Measurements from ENCODE around the gene LGR4. TPM values are rescaled to one million over a fixed set of nuclear protein-coding genes. Genes with fewer than 3 reads are reported as not detected.

LGR4 gene
- total and polyA plus RNA-seq, 2 of the 4 experiments (the other 2 are of a cell fraction): 2.9 to 6.8 TPM

DNA sequence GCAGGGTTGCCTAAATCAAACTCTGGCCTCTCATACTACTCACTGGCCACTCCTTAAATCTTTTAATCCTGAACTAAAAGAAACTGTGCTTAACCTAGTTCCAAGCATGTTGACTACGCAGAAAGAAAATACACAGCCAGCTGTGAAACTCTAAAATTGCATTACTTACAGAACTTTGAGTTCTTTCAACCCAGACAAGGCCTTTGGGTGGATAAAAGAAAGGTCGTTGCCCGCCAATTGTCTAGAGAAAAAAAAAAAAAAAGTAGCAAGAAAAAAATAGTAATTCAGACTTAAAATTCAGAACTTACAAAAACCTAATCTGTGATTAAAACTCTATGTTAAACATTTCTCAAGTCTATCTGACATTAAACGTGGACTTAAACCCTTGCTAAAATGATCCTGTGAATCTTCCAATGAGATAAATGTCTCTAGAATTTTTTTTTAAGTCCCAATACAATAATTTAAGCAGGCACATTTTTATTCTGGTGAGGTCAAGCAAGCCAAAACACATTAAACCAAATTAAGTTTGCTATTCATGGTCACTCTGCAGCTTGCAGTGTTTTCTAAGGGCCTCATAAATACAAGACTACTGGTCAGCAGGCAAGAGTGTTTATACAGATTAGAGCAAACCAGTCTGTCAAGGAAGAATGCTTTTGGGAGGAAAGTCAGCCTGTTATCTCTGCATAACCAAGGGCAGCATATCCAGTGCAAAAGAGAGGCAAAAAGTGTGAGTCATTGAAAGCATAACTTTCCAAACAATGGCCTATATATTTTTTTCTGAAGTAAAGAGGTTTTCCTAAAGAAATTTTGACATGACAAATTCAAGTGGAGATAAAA, 80.1 kb downstream of the LGR4 start:
- POLR2A ChIA-PET (ENCODE audit: unreplicated experiment): interaction anchor here (0.8 kb wide), 1 partner anchor 1699 kb away, joined by 3 read pairs; no protein-coding TSS in a partner anchor
- BruUV-seq (replicated peaks): no TSS peak

More for the DNA sequence above, 80.1 kb downstream of the LGR4 start:
- H4K20me1 ChIP-seq (ENCODE audit: insufficient read depth, low read length): peaks cover 3% of the 10 kb centered on the region; the same call in 1 of the 2 replicates
- H3K27ac ChIP-seq (ENCODE audit: insufficient read depth, low read length): peak overlapping the region; percentile 32; the same call in 1 of the 2 replicates
- H4K5ac ChIP-seq (ENCODE audit: low read depth, low read length): no peak overlapping the region
- H2BK20ac ChIP-seq (ENCODE audit: low read depth, low read length): no peak overlapping the region
- in situ Hi-C loops (cut with MboI; ENCODE audit: low sequenced_read_pairs) (no loop called here), intact Hi-C loops (cut with micrococcal nuclease) (loop anchor here (10.0 kb wide), 1 partner anchor 418 kb away; no protein-coding TSS in a partner anchor), dilution Hi-C loops (cut with HindIII; ENCODE audit: low sequenced_read_pairs, unreplicated experiment) (no loop called here)
- no peak overlapping the region for H3K56ac ChIP-seq (ENCODE audit: extremely low read depth, insufficient read depth, low read length)
- no peaks in the 10 kb centered on the region for H3K36me3 ChIP-seq (ENCODE audit: control insufficient read depth, insufficient read depth, low read length)
- peaks cover 13% of the 10 kb centered on the region for H3K9me1 ChIP-seq (ENCODE audit: insufficient read depth, low read length)
- H3K14ac ChIP-seq (replicated peaks; ENCODE audit: low read depth, low read length): no peak overlapping the region
- H3K4me3 ChIP-seq (ENCODE audit: insufficient read depth, low read depth, low read length): no peak overlapping the region
- H2AK5ac ChIP-seq (ENCODE audit: low read depth, low read length): no peak overlapping the region
- ATAC-seq (ENCODE audit: low read depth) (peak; percentile 82), DNase-seq (peak; percentile 90)
- no peak overlapping the region for H3K23ac ChIP-seq (ENCODE audit: low read depth, low read length)
- H2AK9ac ChIP-seq (replicated peaks; ENCODE audit: low read depth, low read length, poor library complexity): no peak overlapping the region
- H3K4me2 ChIP-seq (ENCODE audit: low read depth, low read length): peak overlapping the region; percentile 21; the same call in 1 of the 2 replicates
- WGBS, 2 experiments (ENCODE audit: extremely low coverage in 2 of 2, insufficient read length in 1 of 2): no CpG with 5 or more reads among the region's 4 CpGs
- peak overlapping the region; percentile 36; the same call in 1 of the 2 replicates for H4K91ac ChIP-seq (ENCODE audit: insufficient read depth, low read depth, low read length)
- peak overlapping the region; percentile 9; the same call in 1 of the 2 replicates for H3K4ac ChIP-seq (ENCODE audit: low read depth, low read length)
- TF ChIP-seq RCOR1 (IDR thresholded peaks at IDR 0.05; ENCODE audit: insufficient replicate concordance, low read length) (no peak), FOS (IDR thresholded peaks at IDR 0.05; ENCODE audit: low read depth, low read length) (peak; percentile 21; the same call in 1 of the 2 replicates), CEBPB (IDR thresholded peaks at IDR 0.05; ENCODE audit: low read depth, low read length) (no peak), MAZ (IDR thresholded peaks at IDR 0.05; ENCODE audit: borderline replicate concordance, low read depth, low read length) (no peak), MAFK (IDR thresholded peaks at IDR 0.05; ENCODE audit: low read depth, low read length) (no peak), NFE2L2 (IDR thresholded peaks at IDR 0.05; ENCODE audit: low read depth, low read length) (peak; percentile 22; the same call in 1 of the 2 replicates), BHLHE40 (IDR thresholded peaks at IDR 0.05; ENCODE audit: low read depth, low read length) (peak; percentile 51; the same call in 1 of the 2 replicates), RFX5 (IDR thresholded peaks at IDR 0.05; ENCODE audit: low read depth, low read length) (no peak)
- TF ChIP-seq, protein P1, sequence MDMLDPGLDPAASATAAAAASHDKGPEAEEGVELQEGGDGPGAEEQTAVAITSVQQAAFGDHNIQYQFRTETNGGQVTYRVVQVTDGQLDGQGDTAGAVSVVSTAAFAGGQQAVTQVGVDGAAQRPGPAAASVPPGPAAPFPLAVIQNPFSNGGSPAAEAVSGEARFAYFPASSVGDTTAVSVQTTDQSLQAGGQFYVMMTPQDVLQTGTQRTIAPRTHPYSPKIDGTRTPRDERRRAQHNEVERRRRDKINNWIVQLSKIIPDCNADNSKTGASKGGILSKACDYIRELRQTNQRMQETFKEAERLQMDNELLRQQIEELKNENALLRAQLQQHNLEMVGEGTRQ (IDR thresholded peaks at IDR 0.05; ENCODE audit: low read depth, low read length): no peak
- H3K18ac ChIP-seq (ENCODE audit: low read depth, low read length): peak overlapping the region; percentile 56; the same call in 1 of the 2 replicates
- no peak overlapping the region for H3K9ac ChIP-seq (ENCODE audit: low read depth, low read length)
- peak overlapping the region; percentile 67 for H2BK5ac ChIP-seq (ENCODE audit: low read depth, low read length, poor library complexity, severe bottlenecking)
- no peak overlapping the region for H2AFZ ChIP-seq (replicated peaks; ENCODE audit: low read length, poor library complexity)
- H3K27me3 ChIP-seq (ENCODE audit: control insufficient read depth, insufficient read depth, low read length): no peaks in the 10 kb centered on the region
- 0 out of 4 replicates have a peak overlapping the region, but pooled peaks of 1 of the 2 experiments have one; percentile 7 for H4K8ac ChIP-seq (ENCODE audit: low read depth in 2 of 2, low read length in 2 of 2)
- no peak overlapping the region for H2BK15ac ChIP-seq (ENCODE audit: low read depth, low read length)
- no peaks in the 10 kb centered on the region for H3K9me3 ChIP-seq (ENCODE audit: control insufficient read depth, insufficient read depth, low read length)
- CTCF ChIA-PET: interaction anchor here (1.1 kb wide), 1 partner anchor 93 kb away, joined by 3 read pairs; no protein-coding TSS in a partner anchor
- H2BK120ac ChIP-seq (ENCODE audit: low read depth, low read length): peak overlapping the region; percentile 32; the same call in 1 of the 2 replicates
- H3K79me1 ChIP-seq (ENCODE audit: low read depth in 1 of 2, low read length in 2 of 2): peaks cover 0 to 4% of the 10 kb centered on the region in 2 experiments; a peak in 2 of 4 replicates
- H3K4me1 ChIP-seq (ENCODE audit: control insufficient read depth, insufficient read depth, low read length): peaks cover 19% of the 10 kb centered on the region

All from IMR-90 (cell line).